Endothelial cell (in vitro differentiated cells): ENCODE results near the gene SIRT4. TPM values are rescaled to one million over a fixed set of nuclear protein-coding genes. Genes with fewer than 3 reads are reported as not detected.
A peak's percentile ranks its signal among the peaks of the same experiment; 100 is the strongest.

Experiments used
- DNase-seq: peaks from one replicate; pipeline ENCODE4 v3.0.0; 2021; ENCODE audit warnings: low spot score
- H3K27ac Mint-ChIP-seq: one replicate; pipeline ENCODE4 v1.8.0; 2021; ENCODE audit warnings: mixed read lengths, inconsistent platforms; ENCODE audit not compliant: unreplicated experiment
- H3K27me3 Mint-ChIP-seq: one replicate; pipeline ENCODE4 v1.8.0; 2021; ENCODE audit warnings: mild to moderate bottlenecking, moderate library complexity, mixed read lengths, inconsistent platforms; ENCODE audit not compliant: unreplicated experiment
- H3K36me3 Mint-ChIP-seq: one replicate; pipeline ENCODE4 v1.8.0; 2021; ENCODE audit warnings: mild to moderate bottlenecking, low read depth, mixed read lengths, inconsistent platforms; ENCODE audit not compliant: unreplicated experiment
- H3K4me1 Mint-ChIP-seq: one replicate; pipeline ENCODE4 v1.8.0; 2021; ENCODE audit warnings: mild to moderate bottlenecking, mixed read lengths, inconsistent platforms; ENCODE audit not compliant: unreplicated experiment
- H3K4me3 Mint-ChIP-seq: one replicate; pipeline ENCODE4 v1.8.0; 2021; ENCODE audit warnings: mild to moderate bottlenecking, mixed read lengths, inconsistent platforms; ENCODE audit not compliant: unreplicated experiment
- H3K9me3 Mint-ChIP-seq: one replicate; pipeline ENCODE4 v1.8.0; 2021; ENCODE audit warnings: mixed read lengths, inconsistent platforms; ENCODE audit not compliant: unreplicated experiment
- CTCF ChIP-seq: fragments of 200-600 bp; sonication (generic); IDR thresholded peaks from one replicate; pipeline ENCODE4 v1.5.0; 2021; ENCODE audit warnings: antibody characterized with exemption; ENCODE audit not compliant: unreplicated experiment
- total RNA-seq: library from RNA; stranded (reverse); fragmentation: NEBNext Ultra II Directional; extraction: Animal tissue kit (Norgen Biotek cat#: 25700); gene quantifications from one replicate; pipeline ENCODE4 v1.2.1, GENCODE V29; 2021; ENCODE audit not compliant: unreplicated experiment

The SIRT4 gene
- total RNA-seq, 1 donor from 2014 or later: 1.8 TPM

- H3K4me3 Mint-ChIP-seq: peak overlapping the region; percentile 57
- peaks cover 7% of the 10 kb centered on the region for H3K27me3 Mint-ChIP-seq
- no peak overlapping the region for H3K27ac Mint-ChIP-seq
- H3K4me1 Mint-ChIP-seq: peaks cover 8% of the 10 kb centered on the region
- no peak for DNase-seq
- no peak for TF ChIP-seq CTCF
- H3K36me3 Mint-ChIP-seq: peaks cover 17% of the 10 kb centered on the region
- H3K9me3 Mint-ChIP-seq: no peaks in the 10 kb centered on the region
Observed at GRCh38 chr12:120353556-120354317, 51.6 kb downstream of the SIRT4 start.

- no peak overlapping the region for H3K27ac Mint-ChIP-seq
- DNase-seq: peak; percentile 83
- TF ChIP-seq CTCF: peak; percentile 88
- H3K36me3 Mint-ChIP-seq: peaks cover 17% of the 10 kb centered on the region
- H3K4me3 Mint-ChIP-seq: peak overlapping the region; percentile 21
- peaks cover 24% of the 10 kb centered on the region for H3K4me1 Mint-ChIP-seq
- peaks cover 20% of the 10 kb centered on the region for H3K27me3 Mint-ChIP-seq
- H3K9me3 Mint-ChIP-seq: no peaks in the 10 kb centered on the region
Observed at GRCh38 chr12:120356567-120357030, 54.5 kb downstream of the SIRT4 start.

- no peaks in the 10 kb centered on the region for H3K9me3 Mint-ChIP-seq
- peaks cover 17% of the 10 kb centered on the region for H3K36me3 Mint-ChIP-seq
- peak overlapping the region; percentile 47 for H3K4me3 Mint-ChIP-seq
- H3K27me3 Mint-ChIP-seq: peaks cover 21% of the 10 kb centered on the region
- no peak overlapping the region for H3K27ac Mint-ChIP-seq
- DNase-seq: no peak
- peaks cover 25% of the 10 kb centered on the region for H3K4me1 Mint-ChIP-seq
- no peak for TF ChIP-seq CTCF
Observed at GRCh38 chr12:120357104-120357503, 55.0 kb downstream of the SIRT4 start.

- DNase-seq: no peak
- no peaks in the 10 kb centered on the region for H3K9me3 Mint-ChIP-seq
- TF ChIP-seq CTCF: no peak
- peaks cover 20% of the 10 kb centered on the region for H3K27me3 Mint-ChIP-seq
- H3K36me3 Mint-ChIP-seq: peaks cover 21% of the 10 kb centered on the region
- peak overlapping the region; percentile 85 for H3K4me3 Mint-ChIP-seq
- H3K4me1 Mint-ChIP-seq: peaks cover 36% of the 10 kb centered on the region
- H3K27ac Mint-ChIP-seq: peak overlapping the region; percentile 61
Observed at GRCh38 chr12:120358412-120359100, 56.4 kb downstream of the SIRT4 start.

GRCh38 chr12:120359128-120359527 is 57.0 kb downstream of the SIRT4 start:
- no peaks in the 10 kb centered on the region for H3K9me3 Mint-ChIP-seq
- DNase-seq: no peak
- H3K27me3 Mint-ChIP-seq: peaks cover 23% of the 10 kb centered on the region
- H3K4me3 Mint-ChIP-seq: no peak overlapping the region
- H3K36me3 Mint-ChIP-seq: peaks cover 18% of the 10 kb centered on the region
- H3K27ac Mint-ChIP-seq: peak overlapping the region; percentile 62
- peaks cover 39% of the 10 kb centered on the region for H3K4me1 Mint-ChIP-seq
- no peak for TF ChIP-seq CTCF
